Esophagus (tissue), 2 donors: Measurements from ENCODE around the gene MTERF1. TPM values are rescaled to one million over a fixed set of nuclear protein-coding genes. Genes with fewer than 3 reads are reported as not detected.
"Not testable (repeated sequence)": the region's sequence is repeated elsewhere in the genome, so short reads cannot be mapped to it uniquely, and the experiment has no call there.

Experiments
- H3K27ac ChIP-seq, 2 donors: one replicate each; pipeline ENCODE4 v1.5.1; 2013; ENCODE audit warnings: low read depth in 2 of 2, mild to moderate bottlenecking in 2 of 2, inconsistent platforms in 1 of 2, low read length in 1 of 2, moderate library complexity in 1 of 2
- H3K27me3 ChIP-seq, 2 donors: one replicate each; pipeline ENCODE4 v1.6.1; 2013; ENCODE audit warnings: low read length in 2 of 2, control low read depth in 1 of 2, mild to moderate bottlenecking in 1 of 2; ENCODE audit not compliant: insufficient read depth in 2 of 2, control insufficient read depth in 1 of 2
- H3K36me3 ChIP-seq, 2 donors: one replicate each; pipeline ENCODE4 v1.6.1; 2013; ENCODE audit warnings: low read length in 1 of 2; ENCODE audit not compliant: control insufficient read depth in 2 of 2, insufficient read depth in 2 of 2
- H3K4me1 ChIP-seq, 2 donors: one replicate each; pipeline ENCODE4 v1.6.1; 2013; ENCODE audit warnings: low read length in 1 of 2; ENCODE audit not compliant: control insufficient read depth in 2 of 2, insufficient read depth in 2 of 2
- H3K4me3 ChIP-seq, 2 donors: one replicate each; pipeline ENCODE4 v1.5.1; 2013; ENCODE audit warnings: low read length in 2 of 2, mild to moderate bottlenecking in 2 of 2, low read depth in 1 of 2, moderate library complexity in 1 of 2
- H3K9me3 ChIP-seq, 2 donors: one replicate each; pipeline ENCODE4 v1.6.1; 2013; ENCODE audit warnings: mild to moderate bottlenecking in 2 of 2, low read depth in 1 of 2, low read length in 1 of 2, moderate library complexity in 1 of 2; ENCODE audit not compliant: control insufficient read depth in 2 of 2, insufficient read depth in 1 of 2
- WGBS, 2 donors: extraction: QIAGEN DNeasy Blood & Tissue Kit; methylation state at CpG; one replicate each; pipeline ENCODE4 v1.1.7; 2013; 5-methylcytosine and 5-hydroxymethylcytosine counted together
- polyA plus RNA-seq, 2 donors: library from polyadenylated mRNA; stranded (reverse); fragments of 200-250 nt; gene quantifications; one replicate each; pipeline ENCODE4 v1.2.3, GENCODE V29; 2013
- donor health status: healthy with polysubstance abuse.
- donor health status: Bipolar disorder and iron deficiency.

The MTERF1 gene
- polyA plus RNA-seq, 2 donors = 6.0 to 8.3 TPM

GRCh38 chr7:91911121-91911520, 30.6 kb upstream of the MTERF1 start:
- Histone ChIP-seq H3K9me3 (no peaks in the 10 kb centered on the region), H3K4me3 (no peak overlapping the region), H3K27me3 (no peaks in the 10 kb centered on the region), H3K36me3 (no peaks in the 10 kb centered on the region), H3K4me1 (no peaks in the 10 kb centered on the region), H3K27ac (no peak overlapping the region)
- 92 to 95% methylated on average over 4 of the region's 4 CpGs for WGBS, 2 donors

- no peak overlapping the region for H3K4me3 ChIP-seq
- H3K9me3 ChIP-seq = no peaks in the 10 kb centered on the region
- H3K27ac ChIP-seq = no peak overlapping the region
- H3K4me1 ChIP-seq = no peaks in the 10 kb centered on the region
- H3K36me3 ChIP-seq = no peaks in the 10 kb centered on the region
- H3K27me3 ChIP-seq = no peaks in the 10 kb centered on the region
- WGBS, 2 donors = 60 to 83% methylated on average over 1 of the region's 1 CpG
Measured at GRCh38 chr7:91910171-91910570, 29.7 kb upstream of the MTERF1 start.

DNA sequence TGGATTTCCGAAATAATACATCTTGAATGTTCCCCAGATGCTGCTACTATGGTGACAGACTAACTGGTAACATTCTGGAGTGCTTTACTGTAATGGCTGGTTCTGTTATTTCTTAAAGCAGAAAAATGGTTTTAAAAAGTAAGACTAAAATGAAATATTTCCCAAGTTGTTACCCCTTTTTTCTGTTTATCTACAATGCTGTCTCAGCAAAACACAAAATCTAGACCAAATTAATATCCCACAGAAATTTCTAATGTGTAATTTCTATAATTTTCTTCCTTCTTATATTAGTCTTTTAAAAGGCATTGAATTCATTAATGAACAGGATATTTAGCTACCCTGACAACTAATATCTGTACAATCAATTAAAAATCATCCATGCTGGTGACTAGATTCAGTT, 19.1 kb upstream of the MTERF1 start:
- Histone ChIP-seq H3K4me3 (no peak overlapping the region), H3K36me3 (no peaks in the 10 kb centered on the region), H3K27ac (no peak overlapping the region), H3K9me3 (no peaks in the 10 kb centered on the region), H3K27me3 (no peaks in the 10 kb centered on the region), H3K4me1 (no peaks in the 10 kb centered on the region)
- WGBS, 2 donors = 93% methylated on average over 1 of the region's 1 CpG

- WGBS, 2 donors = 67 to 69% methylated on average over 10 of the region's 10 CpGs
- Histone ChIP-seq H3K36me3 (no peaks in the 10 kb centered on the region), H3K4me3 (no peak overlapping the region), H3K27ac (no peak overlapping the region), H3K4me1 (no peaks in the 10 kb centered on the region), H3K27me3 (no peaks in the 10 kb centered on the region), H3K9me3 (no peaks in the 10 kb centered on the region)
Measured at GRCh38 chr7:91898240-91898992, 17.9 kb upstream of the MTERF1 start.

DNA sequence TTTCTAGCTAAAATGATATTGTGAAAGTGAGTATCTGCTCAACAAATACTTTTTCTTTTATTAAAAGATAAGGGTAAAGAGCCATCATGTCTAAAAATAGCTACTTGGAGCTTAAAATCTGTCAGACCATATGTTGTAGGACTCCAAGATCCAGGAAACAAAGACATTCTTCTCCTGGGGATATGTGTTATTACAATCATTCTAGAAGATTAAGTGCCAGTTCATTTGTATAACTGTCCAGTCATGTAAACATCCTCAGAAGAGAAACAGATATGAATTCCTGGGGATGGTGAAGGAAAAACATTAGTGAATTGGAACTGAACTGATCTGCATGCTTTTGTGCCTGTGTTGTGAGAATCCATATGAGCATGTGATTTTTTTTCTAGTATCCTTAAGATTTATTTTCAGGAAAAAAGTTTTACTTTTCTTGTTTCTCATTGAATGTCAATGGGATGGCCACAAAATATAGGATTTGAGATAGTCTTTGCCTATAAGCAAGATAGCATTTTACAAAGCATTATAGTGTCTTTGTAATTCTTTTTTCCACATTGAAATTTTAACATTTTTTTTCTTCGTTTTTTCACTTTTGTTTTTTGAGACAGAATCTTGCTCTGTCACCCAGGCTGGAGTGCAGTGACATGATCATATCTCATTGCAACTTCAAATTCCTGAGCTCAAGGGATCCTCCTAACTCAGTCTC, 14.4 kb upstream of the MTERF1 start:
- WGBS, 2 donors = 60 to 63% methylated on average over 1 of the region's 1 CpG
- no peaks in the 10 kb centered on the region for H3K9me3 ChIP-seq

GRCh38 chr7:91893699-91894098, 13.2 kb upstream of the MTERF1 start:
- H3K36me3 ChIP-seq, H3K4me1 ChIP-seq, H3K9me3 ChIP-seq, H3K27ac ChIP-seq, H3K4me3 ChIP-seq, H3K27me3 ChIP-seq: not testable (repeated sequence)
- WGBS, 2 donors = 84 to 89% methylated on average over 5 of the region's 5 CpGs

More for the DNA sequence above, 14.4 kb upstream of the MTERF1 start:
- Histone ChIP-seq H3K27me3 (no peaks in the 10 kb centered on the region), H3K4me1 (no peaks in the 10 kb centered on the region), H3K27ac (no peak overlapping the region), H3K4me3 (no peak overlapping the region), H3K36me3 (no peaks in the 10 kb centered on the region)

DNA sequence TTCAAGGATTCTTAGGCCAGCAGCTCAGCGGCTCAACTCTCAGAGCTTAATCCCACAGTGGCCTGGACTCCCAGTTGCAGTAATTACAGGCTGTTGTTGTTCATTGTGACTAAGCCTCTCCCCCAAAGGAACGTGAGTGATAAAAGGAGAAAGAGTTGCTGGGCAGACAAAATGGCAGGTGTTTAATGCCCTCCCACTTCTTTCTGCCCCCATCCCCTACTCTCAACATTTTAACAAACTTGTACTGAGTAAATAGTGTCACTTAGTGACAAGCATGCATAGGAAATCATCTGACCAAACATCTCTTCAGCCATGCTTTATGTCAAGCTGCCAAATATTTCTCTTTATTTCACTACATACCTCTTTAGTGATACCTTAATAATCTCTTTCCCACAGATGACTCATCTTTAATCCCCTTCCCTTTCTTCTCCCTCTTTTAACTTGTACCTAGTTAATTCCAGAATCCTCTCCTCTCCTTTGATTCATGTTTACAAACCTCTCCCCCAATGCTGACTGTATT, 12.4 kb upstream of the MTERF1 start:
- 30 to 54% methylated on average over 2 of the region's 2 CpGs for WGBS, 2 donors
- no peaks in the 10 kb centered on the region for H3K27me3 ChIP-seq

GRCh38 chr7:91892099-91892705, 11.7 kb upstream of the MTERF1 start:
- Histone ChIP-seq H3K27me3 (no peaks in the 10 kb centered on the region), H3K4me1 (no peaks in the 10 kb centered on the region), H3K36me3 (no peaks in the 10 kb centered on the region), H3K27ac (no peak overlapping the region), H3K9me3 (peaks cover 0 to 3% of the 10 kb centered on the region in 2 donors), H3K4me3 (no peak overlapping the region)
- 66 to 67% methylated on average over 3 of the region's 3 CpGs for WGBS, 2 donors

More for the DNA sequence above, 12.4 kb upstream of the MTERF1 start:
- Histone ChIP-seq H3K27ac (no peak overlapping the region), H3K4me1 (no peaks in the 10 kb centered on the region), H3K4me3 (no peak overlapping the region), H3K9me3 (peaks cover 0 to 3% of the 10 kb centered on the region in 2 donors), H3K36me3 (no peaks in the 10 kb centered on the region)

GRCh38 chr7:91888271-91889175, 8.0 kb upstream of the MTERF1 start:
- WGBS, 2 donors = 96 to 97% methylated on average over 58 to 60 of the region's 60 CpGs
- H3K27ac ChIP-seq, H3K9me3 ChIP-seq, H3K4me3 ChIP-seq, H3K27me3 ChIP-seq, H3K4me1 ChIP-seq, H3K36me3 ChIP-seq: not testable (repeated sequence)
